GM21447 (cell line): Measurements from ENCODE around the gene HIF3A.

Experiments
- ATAC-seq: cut with Tn5 transposase; IDR thresholded peaks from one replicate; pipeline ENCODE4 v1.9.1; 2021; ENCODE audit not compliant: unreplicated experiment

HIF3A gene

DNA sequence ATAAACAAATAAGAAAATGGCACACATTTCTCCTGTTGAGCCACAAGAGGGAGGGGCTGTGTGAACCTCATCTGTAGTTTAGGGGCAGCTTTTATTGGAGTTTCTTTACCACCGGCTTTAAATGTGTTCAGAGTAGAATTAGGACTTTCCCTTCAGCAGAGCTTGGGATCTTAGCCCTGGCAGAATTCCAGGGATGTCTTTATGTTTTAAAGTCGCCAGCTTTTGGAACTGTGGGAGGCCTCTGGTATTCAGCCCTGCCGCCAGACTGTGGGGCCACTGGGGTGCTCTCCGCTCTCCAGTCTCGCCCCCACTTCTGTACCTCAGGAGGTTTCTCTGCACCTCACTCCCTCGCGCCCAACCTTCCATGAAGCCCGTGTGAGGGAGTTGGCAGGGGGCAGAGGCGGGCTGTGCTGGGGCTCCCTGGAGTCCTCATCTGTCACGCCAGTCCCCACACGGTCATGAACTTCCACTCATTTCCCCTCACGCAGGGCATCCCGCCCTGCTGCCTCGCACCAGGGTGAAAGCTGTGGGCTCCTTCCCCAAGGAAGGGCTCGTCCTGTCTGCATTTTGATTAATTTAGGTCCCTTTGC, 85.0 kb downstream of the HIF3A start:
- no peak for ATAC-seq

DNA sequence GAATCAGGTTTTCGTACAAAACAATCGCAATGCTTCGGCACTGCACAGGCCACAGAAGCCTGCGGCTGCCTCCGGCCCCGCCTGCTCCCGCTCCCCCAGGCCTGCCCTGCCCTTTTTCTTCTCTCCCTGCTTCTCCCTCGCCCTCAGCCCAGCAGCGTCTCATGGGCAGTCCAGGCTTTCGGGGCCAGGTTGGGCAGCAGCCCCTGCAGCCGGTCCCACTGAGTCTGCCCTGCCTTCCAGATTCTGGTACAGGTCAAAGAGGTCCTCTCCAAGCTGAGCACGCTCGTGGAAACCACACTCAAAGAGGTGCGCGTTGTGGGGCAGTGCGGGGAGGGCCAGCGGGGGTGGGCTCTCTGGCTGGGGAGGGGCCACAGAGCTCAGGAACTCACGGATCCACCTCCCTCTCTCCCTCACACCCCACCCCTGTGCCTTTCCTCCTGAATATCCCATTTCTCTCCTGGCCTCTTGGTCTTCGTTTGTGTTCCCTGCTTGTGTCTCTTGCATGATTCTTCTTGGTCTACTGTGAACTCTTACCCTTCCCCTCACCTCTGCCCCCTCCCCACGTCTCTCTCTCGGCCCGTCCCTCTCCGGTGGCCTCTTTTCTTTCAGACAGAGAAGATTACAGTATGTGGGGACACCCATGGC, 86.5 kb downstream of the HIF3A start:
- ATAC-seq: no peak

- ATAC-seq: no peak
These were observed 87.0 kb downstream of the HIF3A start for GRCh38 chr19:46383846-46384245.

DNA sequence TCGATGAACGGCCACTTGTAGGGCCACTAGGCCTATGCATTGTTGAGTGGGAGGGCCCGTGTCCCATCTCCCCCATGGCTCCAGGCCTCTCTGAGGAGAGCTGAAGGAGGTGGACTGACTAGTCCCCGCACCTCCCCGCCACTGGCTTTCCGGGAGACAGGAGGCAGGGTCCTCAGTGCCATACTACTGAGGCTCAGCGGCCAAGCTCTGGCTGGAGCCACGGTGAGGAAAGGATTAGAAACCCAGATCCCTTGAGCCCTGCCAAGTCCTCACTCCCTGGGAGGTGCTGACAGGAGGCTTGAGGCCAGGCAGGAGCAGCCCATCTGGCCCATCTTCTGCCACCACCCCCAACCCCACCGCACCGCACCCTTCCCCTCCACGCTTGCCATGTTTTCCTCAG, 87.6 kb downstream of the HIF3A start:
- no peak for ATAC-seq

DNA sequence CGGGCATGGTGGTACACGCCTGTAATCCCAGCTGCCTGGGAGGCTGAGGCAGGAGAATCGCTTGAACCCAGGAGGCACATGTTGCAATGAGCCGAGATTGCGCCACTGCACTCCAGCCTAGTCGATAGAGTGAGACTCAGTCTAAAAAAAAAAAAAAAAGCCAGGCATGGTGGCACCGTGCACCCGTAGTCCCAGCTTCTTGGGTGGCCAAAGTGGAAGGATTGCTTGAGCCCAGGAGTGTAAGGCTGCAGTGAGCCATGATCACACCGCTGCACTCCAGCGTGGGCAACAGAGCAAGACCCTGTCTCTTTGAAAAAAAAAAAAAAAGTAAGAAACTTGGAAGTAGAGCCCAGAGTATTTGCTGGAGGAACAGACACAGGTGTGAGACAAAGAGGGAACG, 88.8 kb downstream of the HIF3A start:
- no peak for ATAC-seq

- ATAC-seq: no peak
These were observed 89.3 kb downstream of the HIF3A start for GRCh38 chr19:46386151-46386550.

- no peak for ATAC-seq
These were observed 90.3 kb downstream of the HIF3A start for GRCh38 chr19:46386996-46387712.

- no peak for ATAC-seq
These were observed 90.9 kb downstream of the HIF3A start for GRCh38 chr19:46387713-46388130.

GRCh38 chr19:46388311-46389095, 91.7 kb downstream of the HIF3A start:
- no peak for ATAC-seq

DNA sequence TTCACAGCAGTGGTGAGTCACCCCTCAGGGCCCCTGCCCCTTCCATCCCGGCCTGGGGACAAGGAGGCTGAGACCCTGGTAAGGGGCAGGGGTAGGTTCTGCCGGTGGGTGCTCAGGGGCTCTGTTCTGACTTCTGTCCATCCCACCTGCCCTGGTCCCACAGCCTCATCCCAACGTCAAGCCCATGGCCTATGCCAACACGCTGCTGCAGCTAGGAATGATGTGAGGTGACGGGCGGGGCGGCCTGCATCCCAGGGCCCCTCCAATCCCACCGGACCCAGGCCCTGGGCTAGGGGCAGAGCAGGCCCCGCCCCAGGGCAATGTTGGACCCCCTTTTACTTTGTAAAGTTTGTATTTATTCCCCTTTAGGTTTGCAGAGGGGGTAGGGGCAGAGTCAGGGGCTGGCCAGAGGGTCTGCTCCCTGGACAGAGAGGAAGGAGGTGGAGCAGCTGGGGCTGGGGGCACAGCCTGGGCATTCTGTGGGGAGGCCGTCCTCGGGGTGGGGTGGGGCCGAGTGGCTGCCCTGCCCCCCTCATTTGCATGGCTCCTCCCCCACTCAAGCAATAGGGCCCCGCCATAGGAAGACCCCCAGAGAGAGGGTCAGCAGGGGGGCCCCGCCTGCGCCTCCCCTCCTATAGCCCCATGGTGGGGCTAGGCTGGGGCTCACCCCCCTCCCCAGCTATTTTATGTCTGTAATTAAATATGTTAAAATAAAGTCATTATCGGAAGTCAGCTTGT, 93.4 kb downstream of the HIF3A start:
- no peak for ATAC-seq

DNA sequence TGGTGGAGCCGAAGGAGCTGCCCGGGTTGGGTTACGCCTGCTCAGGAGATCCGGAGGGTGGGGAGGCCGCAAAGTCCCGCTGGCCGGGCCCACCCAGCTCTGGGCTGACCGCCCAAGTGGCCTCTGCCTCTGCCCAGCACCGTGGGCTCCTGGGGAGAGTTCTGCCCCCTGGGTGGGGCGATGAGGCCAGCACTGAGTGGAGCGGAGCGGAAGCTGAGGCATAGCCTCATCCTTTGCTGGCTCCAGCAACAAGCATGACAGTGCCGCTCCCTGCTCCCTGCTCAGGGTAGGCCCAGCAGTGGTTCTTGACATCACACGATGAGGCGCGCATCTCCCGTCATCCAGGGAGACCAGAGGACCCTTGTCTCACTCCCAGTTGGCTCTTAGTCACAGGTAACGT, 94.0 kb downstream of the HIF3A start:
- ATAC-seq: no peak

GRCh38 chr19:46391296-46392251, 94.7 kb downstream of the HIF3A start:
- no peak for ATAC-seq

GRCh38 chr19:46392252-46392801, 95.5 kb downstream of the HIF3A start:
- ATAC-seq: no peak

DNA sequence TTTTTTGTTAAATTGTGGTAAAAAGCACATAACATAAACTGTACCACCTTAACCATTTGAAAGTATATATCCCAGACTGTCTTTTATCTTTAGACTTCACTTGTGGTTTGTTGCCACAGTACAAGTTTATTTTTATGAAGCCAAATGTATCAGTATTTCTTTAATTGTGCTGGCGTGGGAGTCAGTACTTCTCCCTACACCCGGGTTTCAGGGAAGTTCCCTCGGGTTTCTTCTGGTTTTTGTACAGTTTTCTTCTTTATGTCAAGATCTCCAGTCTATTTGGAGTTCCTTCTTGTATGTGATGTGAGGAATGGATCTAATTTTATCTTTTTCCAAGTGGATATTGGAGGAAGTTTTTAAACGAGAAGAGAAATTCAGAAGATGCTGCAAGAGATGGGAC, 96.0 kb downstream of the HIF3A start:
- no peak for ATAC-seq
